NCI-H2227 treated with DMSO at 0.1 percent for 48 hours (cell line): Measurements from ENCODE around the gene IL21R.

ENCODE experiments used
- DNase-seq: peaks from one replicate; lab custom pipeline; 2025; lab: John Stamatoyannopoulos, UW

The IL21R gene

GRCh38 chr16:27485126-27485525, 83.2 kb downstream of the IL21R start:
- DNase-seq: no peak

- DNase-seq: no peak
Observed at GRCh38 chr16:27485811-27486210, 83.8 kb downstream of the IL21R start.

GRCh38 chr16:27486344-27486743, 84.4 kb downstream of the IL21R start:
- no peak for DNase-seq

- no peak for DNase-seq
Observed at GRCh38 chr16:27486760-27487159, 84.8 kb downstream of the IL21R start.

GRCh38 chr16:27489421-27489820, 87.4 kb downstream of the IL21R start:
- no peak for DNase-seq

GRCh38 chr16:27489906-27490305, 87.9 kb downstream of the IL21R start:
- DNase-seq: no peak

GRCh38 chr16:27491894-27492587, 90.1 kb downstream of the IL21R start:
- no peak for DNase-seq

GRCh38 chr16:27492588-27492979, 90.6 kb downstream of the IL21R start:
- no peak for DNase-seq

- DNase-seq: no peak
Observed at GRCh38 chr16:27495191-27495590, 93.2 kb downstream of the IL21R start.

- DNase-seq: no peak
Observed at GRCh38 chr16:27498031-27498825, 96.3 kb downstream of the IL21R start.

- no peak for DNase-seq
Observed at GRCh38 chr16:27498916-27499658, 97.1 kb downstream of the IL21R start.

GRCh38 chr16:27499659-27500055, 97.7 kb downstream of the IL21R start:
- no peak for DNase-seq

GRCh38 chr16:27500801-27501200, 98.8 kb downstream of the IL21R start:
- DNase-seq: no peak
